ENCODE data around the gene ZIC1.

DNA sequence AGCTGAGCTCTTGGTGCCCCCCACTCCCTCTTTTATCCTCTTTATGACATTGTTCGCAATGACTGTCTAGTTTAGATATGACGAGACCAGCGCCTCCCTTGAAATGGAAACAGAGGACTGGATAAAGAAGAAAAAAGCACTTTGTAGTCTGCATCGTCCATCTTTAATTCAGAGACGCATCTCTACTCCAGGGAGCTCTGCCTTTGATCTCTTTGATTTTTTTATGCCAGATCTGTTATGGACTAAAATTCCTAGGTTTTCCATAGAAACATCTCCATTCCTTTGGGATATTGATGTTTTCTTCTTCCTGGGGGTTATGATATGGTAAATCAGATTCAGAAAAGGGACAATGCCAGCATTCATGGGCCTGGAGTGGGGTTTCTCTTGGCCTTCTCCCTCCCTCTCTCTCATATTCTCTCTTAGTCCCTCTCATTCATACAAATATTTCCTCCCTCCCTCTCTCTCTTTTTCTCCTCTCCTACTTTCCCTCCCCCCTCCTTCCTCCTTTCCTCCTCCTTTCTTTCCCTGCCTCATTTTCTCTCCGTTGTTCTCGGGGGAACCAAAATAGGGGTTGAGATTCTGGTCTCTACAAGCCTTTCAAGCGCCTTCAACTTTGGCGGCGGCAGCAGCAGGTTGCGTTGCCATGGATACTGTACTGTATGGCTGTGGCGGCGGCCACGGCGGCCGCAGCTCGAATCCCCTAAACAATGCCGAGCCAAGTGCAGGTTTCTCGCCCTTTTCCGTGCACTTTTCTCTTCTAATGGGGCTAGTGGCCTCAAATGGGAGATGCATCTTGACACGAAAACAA lies 48.3 kb upstream of the ZIC1 start:
- TF ChIP-seq CTCF (IDR thresholded peaks at IDR 0.05; ENCODE audit: low read depth, low read length) (no peak), EZH2phosphoT487 (IDR thresholded peaks at IDR 0.05; ENCODE audit: low read depth) (no peak)

Data from OCI-LY3 (cell line).